Uterus (tissue), 2 donors: ENCODE results near the gene TAF13.

Experiments used
- CTCF ChIP-seq, 4 experiments: fragments of 200-600 bp in 2 of 4; fragments of 450-650 bp in 2 of 4; sonication (generic) in 2 of 4; IDR thresholded peaks; one replicate each; pipeline ENCODE4 v1.5.1; 2016 to 2019; ENCODE audit warnings: antibody characterized with exemption in 4 of 4, mild to moderate bottlenecking in 2 of 4, moderate library complexity in 1 of 4
- POLR2A ChIP-seq, 2 donors: fragments of 450-650 bp; IDR thresholded peaks; one replicate each; pipeline ENCODE4 v1.6.1; 2016; ENCODE audit warnings: antibody characterized with exemption in 2 of 2, mild to moderate bottlenecking in 1 of 2, moderate library complexity in 1 of 2

- TF ChIP-seq CTCF (IDR thresholded peaks at IDR 0.05) (no peak), POLR2A (IDR thresholded peaks at IDR 0.05) (no peak)
Measured at GRCh38 chr1:109096120-109096519, 20.3 kb upstream of the TAF13 start.
